GM19463 (cell line): Measurements from ENCODE around the gene TNFSF10.

ENCODE experiments used
- ATAC-seq: cut with Tn5 transposase; IDR thresholded peaks from one replicate; pipeline ENCODE4 v1.9.1; 2021; ENCODE audit warnings: mild to moderate bottlenecking, moderate library complexity; ENCODE audit not compliant: unreplicated experiment

TNFSF10 gene

DNA sequence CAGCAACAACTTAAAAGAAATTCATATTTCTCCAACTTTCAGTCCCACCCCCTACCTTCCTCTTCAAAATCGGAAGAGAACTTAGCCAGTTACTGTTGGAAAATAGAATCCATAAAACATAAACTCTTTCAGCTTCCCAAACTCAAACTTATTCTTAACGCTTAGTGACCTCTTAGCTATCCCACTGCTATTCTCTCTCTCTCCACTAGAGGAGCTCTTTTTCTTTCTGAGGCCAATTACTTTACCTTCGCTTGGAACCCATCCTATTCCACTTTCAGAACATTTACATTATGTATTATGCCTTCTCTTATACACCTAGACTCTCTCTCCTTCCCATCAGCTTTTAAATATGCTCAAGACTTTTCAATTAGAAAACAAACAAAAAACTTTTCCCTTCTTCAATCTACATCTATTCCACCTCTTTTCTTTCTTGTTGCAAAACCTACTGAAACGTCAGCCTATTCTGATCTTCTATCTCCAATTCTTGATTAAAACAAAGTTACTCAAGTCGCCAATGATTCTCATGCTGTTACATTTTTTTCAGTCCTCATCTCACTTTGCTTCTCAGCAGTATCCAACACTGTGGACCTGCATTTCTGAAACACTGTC, 61.6 kb downstream of the TNFSF10 start:
- peak; percentile 71 for ATAC-seq

GRCh38 chr3:172456404-172456803, 66.8 kb downstream of the TNFSF10 start:
- ATAC-seq, result no peak
